NCI-H2107 (cell line): ENCODE data around the gene GRWD1.

Experiments
- DNase-seq: peaks from one replicate; lab custom pipeline; 2025; lab: John Stamatoyannopoulos, UW

GRWD1 gene

DNA sequence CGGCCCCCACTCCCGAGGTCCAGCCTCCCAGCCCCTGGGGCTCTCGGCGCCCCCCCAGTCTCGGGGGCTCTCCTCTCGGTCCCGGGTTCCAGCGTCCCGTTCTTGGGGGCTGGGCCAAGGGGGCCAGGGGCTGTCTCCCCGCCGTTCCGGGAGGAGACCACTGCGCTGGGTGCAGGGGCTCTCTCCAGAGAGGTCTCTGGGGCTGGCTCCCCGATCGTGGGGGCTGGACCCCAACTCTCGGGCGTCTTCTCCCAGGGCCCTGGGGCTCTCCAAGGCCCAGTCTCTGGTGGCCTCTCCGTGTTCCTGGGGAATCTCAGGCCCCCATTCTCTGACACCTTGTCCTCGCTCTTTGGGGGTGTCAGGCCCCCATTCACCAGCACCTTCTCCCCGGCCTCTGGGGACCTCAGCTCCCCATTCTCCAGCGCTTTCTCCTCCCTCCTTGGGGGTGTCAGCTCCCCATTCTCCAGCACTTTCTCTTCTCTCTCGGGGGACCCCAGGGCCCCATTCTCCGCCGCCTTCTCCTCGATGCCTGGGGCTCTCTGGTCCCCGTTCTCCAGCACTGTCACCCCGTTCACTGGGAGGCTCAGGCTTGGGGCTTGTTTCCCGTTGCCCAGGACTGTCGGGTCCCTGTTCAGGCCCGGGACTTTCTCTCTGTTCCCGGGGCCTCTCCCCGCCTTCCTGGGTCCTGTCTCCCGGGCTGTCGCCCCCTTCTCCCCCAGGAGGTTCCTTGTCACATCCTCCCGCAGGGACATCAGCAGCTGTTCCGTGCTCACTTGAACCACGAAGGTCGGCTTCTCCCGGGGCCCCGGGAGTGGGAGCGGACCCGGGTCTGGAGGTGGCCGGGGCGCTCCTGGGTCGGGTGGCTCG lies 52.2 kb downstream of the GRWD1 start:
- no peak for DNase-seq

DNA sequence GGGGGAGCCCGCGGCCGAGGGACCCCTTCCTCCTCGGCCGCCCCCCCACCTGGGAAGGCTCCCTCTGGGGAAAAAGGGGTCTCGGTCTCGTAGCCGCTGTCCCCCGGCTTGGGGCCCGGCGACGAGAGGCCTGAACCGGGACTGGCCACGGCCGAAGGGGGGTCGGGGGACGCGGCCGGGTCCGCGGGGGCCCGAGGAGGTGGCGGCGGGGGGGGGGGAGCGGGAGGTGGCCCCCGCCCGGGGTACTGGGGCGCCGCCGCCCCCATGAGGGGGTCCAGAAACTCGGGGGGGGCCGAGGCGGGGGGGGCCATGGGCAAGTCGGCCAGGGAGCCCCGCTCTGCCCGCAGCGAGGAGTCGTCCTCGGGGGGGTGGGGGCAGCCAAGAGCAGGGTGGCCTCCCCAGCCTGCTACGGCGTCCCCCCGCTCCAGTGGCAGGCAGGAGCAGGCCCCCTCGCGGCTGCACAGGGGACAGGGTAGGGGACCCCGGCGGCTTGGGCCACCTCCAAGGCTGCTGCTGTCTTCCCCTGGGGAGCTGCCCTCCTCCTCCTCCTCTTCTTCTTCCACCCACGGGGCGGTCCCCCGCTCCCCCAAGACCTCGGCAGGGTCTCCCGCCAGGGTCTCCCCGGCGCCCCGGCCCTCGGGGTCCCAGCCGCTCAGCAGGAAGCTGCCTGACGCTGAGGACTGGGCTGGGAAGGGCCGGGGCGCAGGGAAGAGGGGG lies 53.0 kb downstream of the GRWD1 start:
- no peak for DNase-seq

DNA sequence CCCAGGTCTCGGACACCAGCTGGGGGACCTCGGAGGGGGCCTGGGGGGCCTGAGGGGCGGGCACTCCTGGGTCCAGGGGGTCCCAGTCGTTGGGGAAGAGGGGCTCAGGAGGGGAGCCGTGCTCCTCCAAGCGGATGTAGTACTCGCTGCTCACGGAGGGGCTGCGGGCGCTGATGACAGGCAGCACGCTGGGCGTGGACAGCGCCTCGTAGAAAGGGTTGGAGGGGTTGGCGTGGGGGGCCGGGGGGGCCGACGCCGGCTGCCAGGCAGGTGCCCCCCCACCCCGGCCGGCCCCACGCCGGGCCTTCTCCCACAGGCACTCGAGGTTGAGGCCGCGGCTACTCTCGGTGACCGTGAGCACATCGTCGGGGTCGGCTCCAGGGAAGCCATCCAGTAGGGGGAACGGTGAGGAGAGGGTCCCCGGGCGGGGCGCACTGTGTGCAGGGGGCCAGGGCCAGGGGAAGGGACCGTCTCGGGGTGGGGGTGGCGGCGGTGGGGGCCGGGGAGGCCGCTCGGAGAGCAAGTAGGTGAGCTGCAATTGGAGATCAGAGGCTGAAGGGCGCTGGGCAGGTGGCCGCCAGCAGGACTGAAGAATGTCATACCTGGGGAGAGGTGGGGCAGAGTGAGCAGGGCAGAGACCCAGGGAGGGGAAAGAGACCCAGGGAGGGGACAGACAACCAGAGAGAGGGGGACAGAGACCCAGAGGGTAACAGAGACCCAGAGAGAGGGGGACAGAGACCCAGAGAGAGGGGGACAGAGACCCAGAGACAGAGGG lies 53.7 kb downstream of the GRWD1 start:
- no peak for DNase-seq

DNA sequence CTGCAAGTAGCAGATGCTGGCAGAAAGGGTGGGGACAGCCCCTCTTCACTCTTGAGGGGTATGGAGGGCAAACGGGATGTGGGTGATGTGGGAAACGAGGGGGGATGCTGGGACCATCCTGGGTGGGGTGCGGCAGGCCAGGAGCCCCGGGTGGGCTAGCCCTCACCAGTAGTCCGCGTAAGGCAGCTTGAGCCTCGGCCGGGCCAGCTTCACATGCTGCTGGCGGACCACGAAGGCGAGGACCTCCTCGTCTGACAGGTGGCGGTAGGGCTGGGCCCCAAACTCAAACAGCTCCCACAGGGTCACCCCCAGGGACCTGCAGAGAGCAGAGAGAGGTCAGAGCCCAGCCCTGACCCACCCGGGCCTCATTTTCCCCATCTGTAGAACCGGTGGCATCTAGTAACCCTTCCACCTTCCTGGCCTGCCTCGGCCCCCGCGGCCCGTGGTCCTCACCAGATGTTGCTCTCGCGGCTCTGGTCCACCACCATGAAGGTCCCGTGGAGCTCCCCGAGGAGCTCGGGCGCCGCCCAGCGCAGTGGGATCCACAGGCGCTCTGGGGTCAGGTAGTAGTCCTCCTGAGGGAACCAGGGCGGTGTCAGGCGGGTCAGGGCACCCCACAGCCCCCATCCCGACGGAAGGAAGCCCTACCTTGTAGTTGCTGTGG lies 55.2 kb downstream of the GRWD1 start:
- DNase-seq = no peak

GRCh38 chr19:48501494-48502349 lies 55.9 kb downstream of the GRWD1 start:
- DNase-seq = peak; percentile 91

- peak; percentile 91 for DNase-seq
These were observed 56.7 kb downstream of the GRWD1 start for GRCh38 chr19:48502350-48503018.

- DNase-seq = no peak
These were observed 60.5 kb downstream of the GRWD1 start for GRCh38 chr19:48506138-48506733.
